ENCODE data around the gene TMEM209.
"Not testable (repeated sequence)": the region's sequence is repeated elsewhere in the genome, so short reads cannot be mapped to it uniquely, and the experiment has no call there.

Gene TMEM209

DNA sequence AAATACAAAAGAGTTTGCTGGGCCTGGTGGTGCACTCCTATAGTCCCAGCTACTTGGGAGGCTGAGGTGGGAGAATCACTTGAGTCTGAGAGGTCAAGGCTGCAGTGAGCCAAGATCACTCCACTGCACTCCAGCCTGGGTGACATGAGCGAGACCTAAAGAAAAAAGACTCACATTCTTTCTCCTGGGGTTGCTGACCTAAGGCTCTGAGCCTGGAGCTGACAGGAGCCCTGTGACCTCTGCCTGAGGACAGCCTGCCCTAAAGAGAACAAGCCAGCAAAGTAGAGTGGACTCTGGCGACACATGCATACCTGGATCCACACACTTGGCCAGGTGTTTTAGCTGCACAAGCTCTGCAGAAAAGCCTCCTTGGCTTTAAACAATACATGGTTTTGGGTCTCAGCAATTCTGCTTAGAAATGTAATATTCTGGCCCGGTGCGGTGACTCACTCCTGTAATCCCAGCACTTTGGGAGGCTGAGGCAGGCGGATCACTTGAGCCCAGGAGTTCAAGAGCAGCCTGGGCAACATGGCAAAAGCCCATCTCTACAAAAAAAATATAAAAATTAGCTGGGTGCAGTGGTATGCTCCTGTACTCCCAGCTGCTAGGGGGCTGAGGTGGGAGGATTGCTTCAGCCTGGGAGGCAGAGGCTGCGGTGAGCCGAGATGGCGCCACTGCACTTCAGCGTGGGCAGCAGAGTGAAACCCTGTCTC lies 58.4 kb downstream of the TMEM209 start:
- Mint-ChIP-seq H3K27ac (no peak overlapping the region), H3K9me3 (no peaks in the 10 kb centered on the region), H3K27me3 (peaks cover 5% of the 10 kb centered on the region), H3K4me3 (no peak overlapping the region), H3K36me3 (ENCODE audit: low read depth) (no peaks in the 10 kb centered on the region), H3K4me1 (peaks cover 7% of the 10 kb centered on the region)
- ATAC-seq = no peak
- no peak for DNase-seq

DNA sequence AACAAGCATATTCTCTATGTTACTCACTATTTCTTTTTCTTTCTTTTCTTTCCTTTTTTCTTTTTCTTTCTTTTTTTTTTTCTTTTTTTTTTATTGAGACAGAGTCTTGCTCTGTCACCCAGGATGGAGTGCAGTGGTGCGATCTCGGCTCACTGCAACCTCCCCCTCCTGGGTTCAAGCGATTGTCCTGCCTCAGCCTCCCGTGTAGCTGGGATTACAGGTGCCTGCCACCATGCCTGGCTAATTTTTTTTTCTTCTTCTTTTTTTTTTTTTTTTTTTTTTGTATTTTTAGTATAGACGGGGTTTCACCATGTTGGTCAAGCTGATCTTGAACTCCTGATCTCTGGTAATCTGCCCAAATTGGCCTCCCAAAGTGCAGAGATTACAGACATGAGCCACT lies 59.1 kb downstream of the TMEM209 start:
- DNase-seq; H3K9me3 Mint-ChIP-seq; H3K4me3 Mint-ChIP-seq; ATAC-seq; H3K36me3 Mint-ChIP-seq (ENCODE audit: low read depth); H3K27me3 Mint-ChIP-seq; H3K4me1 Mint-ChIP-seq; H3K27ac Mint-ChIP-seq: not testable (repeated sequence)

DNA sequence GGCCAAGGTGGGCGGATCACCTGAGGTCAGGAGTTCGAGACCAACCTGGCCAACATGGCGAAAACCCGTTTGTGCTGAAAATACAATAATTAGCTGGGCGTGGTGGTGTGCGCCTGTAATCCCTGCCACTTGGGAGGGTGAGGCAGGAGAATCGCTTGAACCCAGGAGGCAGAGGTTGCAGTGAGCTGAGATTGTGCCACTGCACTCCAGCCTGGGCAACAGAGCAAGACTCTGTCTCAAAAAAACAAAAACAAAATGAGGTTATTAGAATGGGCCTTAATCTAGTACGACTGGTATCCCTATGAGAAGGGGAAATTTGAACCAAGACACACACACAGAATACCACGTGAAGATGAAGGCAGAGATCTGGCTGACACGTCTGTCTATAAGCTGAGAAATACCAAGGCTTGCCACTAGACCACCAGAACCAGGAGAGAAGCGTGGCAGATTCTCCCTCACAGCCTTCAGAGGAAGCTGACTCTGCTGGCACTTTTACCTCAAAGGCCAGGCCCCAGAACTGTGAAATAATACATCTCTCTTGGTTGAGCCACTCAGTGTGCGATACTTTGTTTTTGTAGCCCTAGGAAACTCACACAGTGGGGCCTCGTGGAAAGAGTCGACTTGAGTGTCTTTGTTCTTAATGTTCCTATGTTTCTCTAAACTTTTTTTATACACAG lies 59.6 kb downstream of the TMEM209 start:
- no peak for ATAC-seq
- Mint-ChIP-seq H3K4me1 (peaks cover 11% of the 10 kb centered on the region), H3K9me3 (no peaks in the 10 kb centered on the region)

DNA sequence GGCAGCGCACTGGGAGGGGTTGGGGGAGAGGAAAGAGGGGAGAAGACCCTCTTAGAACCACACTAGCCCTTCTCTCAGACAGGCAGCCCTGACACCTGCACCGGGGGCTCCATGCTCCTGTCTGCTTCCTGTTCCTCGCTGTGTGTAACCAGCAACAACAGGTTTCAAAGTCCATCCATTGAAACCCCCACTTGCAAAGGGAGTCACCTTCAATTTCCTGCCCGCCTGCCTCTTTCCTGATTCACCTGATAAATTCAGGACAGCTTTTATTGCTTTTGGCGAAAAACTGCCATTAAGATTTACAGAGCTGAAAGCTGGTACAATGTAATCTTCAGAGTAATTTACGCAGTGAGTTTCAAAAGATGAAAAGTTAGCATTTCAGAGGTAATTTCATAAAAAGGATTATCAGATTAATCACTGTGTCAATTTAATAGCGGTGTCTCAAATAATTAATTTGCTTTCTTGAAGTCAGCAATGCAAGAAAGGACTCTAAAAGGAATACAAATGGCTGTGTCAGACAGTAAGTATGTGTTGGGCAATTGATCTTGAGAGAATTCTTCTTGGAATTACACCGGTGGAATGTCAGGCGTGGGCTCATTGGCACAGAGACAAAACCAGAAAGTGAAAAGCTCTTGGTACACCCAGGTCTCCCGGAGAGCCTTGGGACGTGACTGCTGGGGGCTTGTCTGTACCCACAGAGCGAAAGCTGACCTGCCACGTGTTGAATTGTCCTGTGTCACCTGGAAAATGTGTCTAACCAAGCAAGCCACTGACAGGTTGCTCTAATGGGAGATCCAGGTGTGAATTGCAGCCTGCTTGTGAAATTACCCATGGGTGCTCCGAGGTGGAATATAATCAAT lies 60.7 kb downstream of the TMEM209 start:
- DNase-seq (no peak), ATAC-seq (no peak)
- no peak overlapping the region for H3K27ac Mint-ChIP-seq
- peaks cover 9% of the 10 kb centered on the region for H3K4me1 Mint-ChIP-seq
- no peaks in the 10 kb centered on the region for H3K36me3 Mint-ChIP-seq (ENCODE audit: low read depth)
- no peaks in the 10 kb centered on the region for H3K9me3 Mint-ChIP-seq
- H3K27me3 Mint-ChIP-seq = peaks cover 2% of the 10 kb centered on the region
- H3K4me3 Mint-ChIP-seq = no peak overlapping the region

More for the DNA sequence above, 59.6 kb downstream of the TMEM209 start:
- no peak overlapping the region for H3K27ac Mint-ChIP-seq
- H3K36me3 Mint-ChIP-seq (ENCODE audit: low read depth) = no peaks in the 10 kb centered on the region
- no peak overlapping the region for H3K4me3 Mint-ChIP-seq
- no peak for DNase-seq
- peaks cover 5% of the 10 kb centered on the region for H3K27me3 Mint-ChIP-seq

DNA sequence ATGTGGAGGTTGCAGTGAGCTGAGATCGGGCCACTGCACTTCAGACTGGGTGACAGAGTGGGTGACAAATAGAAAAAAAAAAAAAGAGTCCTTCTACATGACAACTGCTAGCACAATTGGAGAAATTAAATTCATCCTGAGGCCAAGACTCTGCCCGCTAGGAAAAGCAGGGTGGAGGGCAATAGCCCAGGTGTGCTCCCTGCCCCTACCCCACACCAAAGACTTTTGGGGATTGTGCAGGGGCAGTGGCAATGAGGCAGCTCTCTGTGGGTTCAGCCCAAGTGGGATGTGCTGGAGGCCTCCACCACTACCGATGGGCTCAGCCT lies 61.3 kb downstream of the TMEM209 start:
- no peak for ATAC-seq
- no peak overlapping the region for H3K27ac Mint-ChIP-seq

DNA sequence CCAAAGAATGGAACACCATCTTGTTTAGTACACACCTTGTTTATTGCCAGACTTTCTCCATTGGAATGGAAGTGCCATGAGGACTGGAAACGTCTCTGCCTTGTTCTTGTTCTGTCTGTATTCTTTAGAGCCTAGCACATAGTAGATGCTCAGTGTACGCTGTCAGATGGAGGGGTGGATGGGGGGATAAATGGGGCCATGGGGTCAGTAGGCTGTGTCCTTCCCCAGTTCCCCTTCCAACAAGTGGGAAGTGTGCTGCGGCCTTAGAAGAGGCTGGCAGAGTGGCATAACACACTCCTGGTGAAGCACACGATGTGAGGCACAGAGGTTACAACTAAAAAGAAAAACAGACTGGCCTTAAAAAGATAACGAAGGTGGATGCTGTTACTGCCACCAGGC lies 61.9 kb downstream of the TMEM209 start:
- no peak overlapping the region for H3K27ac Mint-ChIP-seq
- H3K36me3 Mint-ChIP-seq (ENCODE audit: low read depth) = no peaks in the 10 kb centered on the region
- H3K27me3 Mint-ChIP-seq = no peaks in the 10 kb centered on the region
- no peak overlapping the region for H3K4me3 Mint-ChIP-seq
- H3K4me1 Mint-ChIP-seq = peaks cover 9% of the 10 kb centered on the region
- no peak for DNase-seq
- no peaks in the 10 kb centered on the region for H3K9me3 Mint-ChIP-seq
- ATAC-seq = no peak

More for the DNA sequence above, 61.3 kb downstream of the TMEM209 start:
- no peaks in the 10 kb centered on the region for H3K27me3 Mint-ChIP-seq
- H3K4me1 Mint-ChIP-seq = peaks cover 9% of the 10 kb centered on the region
- H3K36me3 Mint-ChIP-seq (ENCODE audit: low read depth) = no peaks in the 10 kb centered on the region
- DNase-seq = no peak
- H3K4me3 Mint-ChIP-seq = no peak overlapping the region
- H3K9me3 Mint-ChIP-seq = no peaks in the 10 kb centered on the region

DNA sequence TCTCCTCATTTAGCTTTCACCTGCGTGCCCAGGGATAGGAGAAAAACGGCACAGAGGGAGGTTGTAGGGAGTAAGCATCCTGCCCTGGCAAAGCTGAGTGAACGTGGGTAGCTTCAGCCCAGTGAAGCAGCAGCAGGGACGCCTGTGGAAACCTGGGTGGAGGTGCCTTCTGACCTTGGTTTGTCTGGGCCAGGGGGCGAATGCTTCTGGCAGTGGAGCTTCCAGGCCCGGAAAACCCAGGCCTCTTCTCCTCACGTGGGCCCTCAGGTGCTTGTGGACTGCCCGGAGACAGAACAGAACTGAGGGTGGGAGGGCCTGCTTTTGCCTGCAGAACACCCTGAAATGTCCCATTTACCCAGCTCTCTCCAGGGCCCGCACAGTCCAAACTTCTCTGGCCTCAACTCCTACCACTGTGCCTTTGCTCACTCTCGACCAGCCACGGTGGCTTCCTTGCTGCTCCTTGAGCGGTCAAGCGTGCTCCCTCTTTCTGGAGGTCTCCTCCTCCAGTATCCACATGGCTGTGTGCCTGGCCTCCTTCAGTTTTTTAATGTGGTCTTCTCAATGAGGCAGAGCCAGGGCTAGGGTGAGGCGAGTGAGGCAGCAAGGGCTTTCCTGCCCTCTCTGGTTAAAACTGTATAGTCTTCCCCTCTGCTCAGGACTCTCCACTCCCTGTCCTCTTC lies 62.4 kb downstream of the TMEM209 start:
- Mint-ChIP-seq H3K4me3 (no peak overlapping the region), H3K36me3 (ENCODE audit: low read depth) (no peaks in the 10 kb centered on the region), H3K27ac (no peak overlapping the region), H3K27me3 (no peaks in the 10 kb centered on the region), H3K4me1 (peaks cover 9% of the 10 kb centered on the region), H3K9me3 (no peaks in the 10 kb centered on the region)
- DNase-seq (no peak), ATAC-seq (no peak)

DNA sequence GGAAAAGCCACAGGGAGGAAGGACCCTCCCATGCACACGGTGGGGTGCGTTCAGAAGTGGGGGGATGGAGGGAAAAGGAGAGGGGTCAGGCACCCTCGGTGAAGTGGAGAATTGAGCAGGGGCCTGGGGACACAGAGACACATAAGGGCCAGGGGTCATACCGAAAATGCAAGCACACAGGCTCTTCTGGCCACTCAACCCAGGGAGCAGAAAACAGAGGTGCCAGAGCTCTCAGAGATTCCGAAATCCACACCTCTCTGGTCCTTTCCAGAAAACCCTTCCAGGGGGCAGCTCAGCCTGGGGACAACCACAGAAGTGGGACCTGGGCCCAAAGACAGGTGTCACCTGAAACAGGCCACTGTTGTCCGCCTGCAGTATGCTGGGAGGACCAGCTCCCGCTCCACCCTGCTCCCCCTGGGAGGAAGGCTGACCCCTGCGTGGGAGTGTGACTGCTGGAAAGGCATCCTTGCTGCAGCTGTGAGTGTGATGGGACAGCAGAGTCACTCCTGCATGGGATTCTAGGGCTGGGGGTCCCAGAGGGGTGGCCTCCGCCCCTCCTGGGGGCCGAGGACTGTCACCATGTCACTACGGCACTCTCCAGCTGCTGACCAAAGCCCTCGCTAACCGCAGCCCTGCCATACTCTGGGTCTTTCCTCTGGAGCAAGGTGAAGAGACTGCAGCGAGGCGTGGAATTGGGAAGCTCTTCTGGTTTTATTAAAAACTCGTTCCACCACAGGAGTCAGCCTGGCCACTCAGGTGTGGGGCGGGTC lies 63.1 kb downstream of the TMEM209 start:
- Mint-ChIP-seq H3K27ac (no peak overlapping the region), H3K9me3 (no peaks in the 10 kb centered on the region), H3K36me3 (ENCODE audit: low read depth) (no peaks in the 10 kb centered on the region), H3K27me3 (no peaks in the 10 kb centered on the region), H3K4me1 (peaks cover 9% of the 10 kb centered on the region), H3K4me3 (peak overlapping the region; percentile 58)
- ATAC-seq (no peak), DNase-seq (no peak)

DNA sequence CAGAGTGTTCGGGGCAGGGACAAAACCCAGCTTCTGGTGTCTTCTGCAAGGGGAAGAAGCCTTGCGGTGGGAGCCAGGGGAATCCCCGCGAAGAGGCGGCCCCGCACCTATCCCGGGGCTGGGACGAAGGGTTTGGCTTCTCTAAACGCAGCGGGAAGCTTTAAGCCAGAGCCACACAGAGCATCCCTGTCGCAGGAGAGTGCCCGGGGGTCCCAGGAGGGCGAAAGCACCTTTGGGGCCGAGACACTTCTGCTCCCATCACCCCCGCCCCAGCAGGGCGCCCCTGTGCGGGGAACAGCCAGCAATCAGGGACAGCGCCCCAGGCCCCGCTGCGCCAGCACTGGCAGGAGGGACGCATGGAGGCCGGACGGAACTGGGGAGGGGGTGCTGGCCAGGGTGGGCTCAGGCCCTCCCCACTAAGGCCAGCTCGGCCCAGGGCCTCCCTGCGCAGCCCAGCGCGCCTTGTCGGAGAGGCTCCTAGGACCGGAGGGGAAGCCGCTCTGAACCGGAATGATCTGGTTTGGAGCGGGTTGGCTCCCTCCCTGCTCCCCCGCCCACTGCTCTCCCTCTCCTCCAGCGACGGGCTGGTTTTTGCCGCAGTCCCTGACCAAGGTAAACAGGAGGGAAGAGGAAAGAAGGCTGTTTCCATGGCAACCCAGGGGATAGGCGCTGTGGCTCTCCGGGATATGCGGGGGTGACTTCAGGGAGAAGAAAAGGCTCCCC lies 63.9 kb downstream of the TMEM209 start:
- Mint-ChIP-seq H3K27me3 (no peaks in the 10 kb centered on the region), H3K4me1 (peaks cover 14% of the 10 kb centered on the region), H3K9me3 (no peaks in the 10 kb centered on the region), H3K27ac (no peak overlapping the region), H3K4me3 (peak overlapping the region; percentile 58), H3K36me3 (ENCODE audit: low read depth) (no peaks in the 10 kb centered on the region)
- DNase-seq (peak; percentile 51), ATAC-seq (peak; percentile 58)

DNA sequence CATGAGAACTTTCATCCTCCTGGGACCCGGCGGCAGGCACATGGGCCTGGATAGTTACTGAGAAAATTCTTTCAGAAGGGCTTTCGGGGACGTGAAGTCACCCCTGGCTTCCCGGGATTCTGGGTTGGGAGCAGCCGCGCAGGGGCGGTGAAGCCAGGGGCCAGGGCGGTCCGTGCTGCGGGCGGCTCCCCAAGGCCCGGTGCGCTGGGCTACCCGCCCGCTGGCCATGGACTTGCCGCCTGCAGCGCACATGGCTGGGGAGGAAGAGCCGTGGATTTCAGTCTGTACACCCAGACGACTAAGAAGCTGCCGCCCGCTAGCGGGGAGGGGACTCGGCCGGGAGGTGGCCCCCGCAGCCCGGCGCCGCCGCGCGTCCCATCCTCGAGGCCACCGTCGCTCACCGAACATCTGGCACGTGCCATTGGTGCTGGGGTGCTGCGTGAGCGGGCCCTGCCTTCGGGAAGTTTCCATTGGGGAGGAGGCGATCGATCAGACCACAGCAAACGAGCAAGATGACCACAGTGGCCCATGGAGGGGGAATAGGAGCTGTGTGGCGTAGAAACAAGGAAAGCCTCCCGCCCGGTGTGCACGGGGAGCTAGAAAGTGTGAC lies 64.5 kb downstream of the TMEM209 start:
- peak overlapping the region; percentile 58 for H3K4me3 Mint-ChIP-seq
- H3K27ac Mint-ChIP-seq = no peak overlapping the region
- no peak for DNase-seq
- H3K36me3 Mint-ChIP-seq (ENCODE audit: low read depth) = peaks cover 2% of the 10 kb centered on the region
- H3K27me3 Mint-ChIP-seq = no peaks in the 10 kb centered on the region
- H3K4me1 Mint-ChIP-seq = peaks cover 19% of the 10 kb centered on the region
- no peaks in the 10 kb centered on the region for H3K9me3 Mint-ChIP-seq
- ATAC-seq = no peak

DNA sequence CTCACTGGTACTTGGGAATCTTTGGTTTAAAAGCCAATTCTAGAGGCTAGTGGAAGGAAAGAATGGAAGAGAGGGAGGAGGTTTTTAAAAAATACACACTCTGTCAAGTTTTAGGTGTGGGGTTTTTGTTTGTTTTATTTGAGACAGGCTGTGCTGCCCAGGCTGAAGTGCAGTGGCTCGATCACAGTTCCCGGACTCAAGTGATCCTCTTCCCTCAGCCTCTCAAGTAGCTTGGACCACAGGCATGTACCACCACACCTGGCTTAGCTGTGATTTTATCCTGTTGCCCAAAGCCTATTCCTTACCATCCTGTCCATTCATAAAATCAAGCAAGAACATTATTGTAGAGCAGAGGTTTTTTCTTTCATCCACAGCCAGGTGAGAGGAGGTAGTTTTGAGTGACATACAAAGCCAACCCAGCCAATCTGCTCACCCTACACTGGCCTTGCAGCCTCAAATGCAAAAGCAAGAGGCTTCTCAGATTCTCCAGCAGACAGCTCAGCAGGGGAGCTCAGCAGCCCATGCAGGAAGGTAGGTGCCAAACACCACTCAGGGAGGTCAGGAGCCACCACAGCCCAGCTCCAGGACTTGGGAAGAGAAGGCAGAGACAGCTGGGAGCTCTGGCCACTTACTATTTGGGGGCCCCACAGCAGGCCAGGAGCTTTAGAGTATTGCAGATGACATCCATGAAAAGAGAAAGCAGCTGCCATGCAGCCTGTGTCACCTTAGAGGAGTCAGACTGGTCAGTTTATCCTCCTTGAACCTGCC lies 65.8 kb downstream of the TMEM209 start:
- H3K36me3 Mint-ChIP-seq (ENCODE audit: low read depth) = peaks cover 6% of the 10 kb centered on the region
- H3K9me3 Mint-ChIP-seq = no peaks in the 10 kb centered on the region
- H3K27ac Mint-ChIP-seq = no peak overlapping the region
- DNase-seq = no peak
- no peak for ATAC-seq
- no peak overlapping the region for H3K4me3 Mint-ChIP-seq
- no peaks in the 10 kb centered on the region for H3K27me3 Mint-ChIP-seq
- H3K4me1 Mint-ChIP-seq = peaks cover 19% of the 10 kb centered on the region

DNA sequence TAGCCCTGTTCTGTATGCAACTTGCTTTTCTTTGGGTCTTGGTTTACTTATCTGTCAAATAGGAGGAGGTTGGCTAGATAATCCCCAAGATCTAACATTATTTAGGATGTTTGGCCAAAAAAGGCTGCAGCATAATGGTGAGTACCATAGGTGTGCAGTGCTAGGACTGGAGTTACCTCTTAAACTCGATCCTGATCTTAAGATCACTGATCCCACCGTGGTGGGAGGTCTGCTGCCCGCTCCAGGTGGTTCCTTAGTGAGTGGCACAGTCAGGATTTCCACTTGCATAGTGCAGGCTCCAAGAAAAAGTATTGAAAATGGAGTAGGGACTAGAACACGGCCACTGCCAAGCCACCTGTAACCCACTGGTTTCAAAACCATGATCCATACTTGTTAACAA lies 68.0 kb downstream of the TMEM209 start:
- ATAC-seq (no peak), DNase-seq (no peak)
- Mint-ChIP-seq H3K27me3 (no peaks in the 10 kb centered on the region), H3K4me3 (no peak overlapping the region), H3K27ac (no peak overlapping the region), H3K4me1 (peaks cover 19% of the 10 kb centered on the region), H3K9me3 (no peaks in the 10 kb centered on the region), H3K36me3 (ENCODE audit: low read depth) (peaks cover 8% of the 10 kb centered on the region)

All from activated naive CD8-positive, alpha-beta T cell treated with anti-CD3 and anti-CD28 coated beads, Interleukin-2, amount 50 U/mL, for 24 hours (primary cell).